ENCODE results near the gene MT2A. TPM values are rescaled to one million over a fixed set of nuclear protein-coding genes. Genes with fewer than 3 reads are reported as not detected.

Gene MT2A
- total and polyA plus RNA-seq, 10 of the 15 experiments (the other 5 are each of a cell fraction or from before 2014, with no cell fraction given): 7.3 to 271 (median 53.5) TPM

DNA sequence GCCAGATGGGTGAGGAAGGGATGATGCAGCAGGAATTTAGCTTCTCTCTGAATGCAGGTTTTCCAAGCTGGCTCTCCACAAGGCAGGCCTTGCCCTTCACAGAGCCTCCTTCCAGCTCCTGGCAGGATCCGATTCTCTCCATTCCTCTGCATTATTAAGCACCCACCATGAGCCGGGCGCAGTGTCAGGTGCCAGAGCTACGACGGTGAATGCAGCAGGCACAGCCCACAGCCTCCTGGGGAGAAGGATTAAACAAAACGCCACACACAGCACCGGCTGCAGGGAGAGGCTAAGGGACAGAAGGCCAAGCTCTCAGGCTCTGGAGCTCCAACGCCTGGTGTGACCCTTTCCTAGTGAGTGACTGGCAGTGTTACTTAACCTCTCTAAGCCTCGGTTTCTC lies 7.1 kb upstream of the MT2A start:
- Histone ChIP-seq H3K4me1 (ENCODE audit: control insufficient read depth, insufficient read depth, low read length) (no peaks in the 10 kb centered on the region), H3K27ac (ENCODE audit: control insufficient read depth, insufficient read depth) (no peak overlapping the region), H3K9me3 (replicated peaks; ENCODE audit: control insufficient read depth, insufficient read depth, low read length) (no peaks in the 10 kb centered on the region), H3K4me3 (no peak overlapping the region), H3K27me3 (replicated peaks in 1 of 2; ENCODE audit: control insufficient read depth in 2 of 2, insufficient read depth in 2 of 2, low read length in 1 of 2) (no peaks in the 10 kb centered on the region; a peak in 2 of 4 replicates), H3K79me2 (ENCODE audit: control insufficient read depth, insufficient read depth, low read length) (no peaks in the 10 kb centered on the region), H2AFZ (ENCODE audit: control insufficient read depth, low read depth, low read length) (no peak overlapping the region), H3K9ac (ENCODE audit: control insufficient read depth, insufficient read depth, low read length) (no peak overlapping the region), H3K4me2 (ENCODE audit: control insufficient read depth, insufficient read depth) (no peak overlapping the region), H4K20me1 (ENCODE audit: control insufficient read depth, insufficient read depth) (no peaks in the 10 kb centered on the region), H3K36me3 (ENCODE audit: control insufficient read depth in 2 of 2, insufficient read depth in 2 of 2, low read length in 1 of 2) (no peaks in the 10 kb centered on the region)
- ChIA-PET CTCF (interaction anchor here (0.7 to 2.8 kb wide), 20 partner anchors 8 to 528 kb away, joined by 3 to 31 read pairs (median 4); partner anchors contain the start of gene MT1E), SMC1A (ENCODE audit: uncharacterized antibody, unreplicated experiment) (interaction anchor here (0.9 to 2.8 kb wide), 7 partner anchors 9 to 100 kb away, joined by 3 to 14 read pairs (median 4); no protein-coding TSS in a partner anchor), POLR2A (no interaction called here), RAD21 (ENCODE audit: unreplicated experiment) (interaction anchor here (1.3 to 1.6 kb wide), 4 partner anchors 19 to 101 kb away, joined by 4 to 7 read pairs (median 6); no protein-coding TSS in a partner anchor)
- in situ Hi-C loops (cut with MboI): no loop called here
- FAIRE-seq: no peak
- no peak for DNase-seq (ENCODE audit: low read depth, low spot score)
- no TSS peak for BruUV-seq (replicated peaks)
- intact Hi-C loops (cut with micrococcal nuclease; ENCODE audit: unreplicated experiment): no loop called here
- ATAC-seq: no peak
- 38% methylated on average over 9 of the region's 9 CpGs for WGBS (ENCODE audit: insufficient coverage, insufficient replicate concordance, low lambda C conversion rate, missing lambda C conversion rate)
- TF ChIP-seq, protein P1, sequence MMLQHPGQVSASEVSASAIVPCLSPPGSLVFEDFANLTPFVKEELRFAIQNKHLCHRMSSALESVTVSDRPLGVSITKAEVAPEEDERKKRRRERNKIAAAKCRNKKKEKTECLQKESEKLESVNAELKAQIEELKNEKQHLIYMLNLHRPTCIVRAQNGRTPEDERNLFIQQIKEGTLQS (IDR thresholded peaks at IDR 0.05; ENCODE audit: borderline replicate concordance, extremely low read depth, low read depth, low read length): no peak
- TF ChIP-seq RELA (IDR thresholded peaks at IDR 0.05; ENCODE audit: borderline replicate concordance, partially characterized antibody) (no peak), DPF2 (IDR thresholded peaks at IDR 0.05) (no peak)
- TF ChIP-seq, protein P2, sequence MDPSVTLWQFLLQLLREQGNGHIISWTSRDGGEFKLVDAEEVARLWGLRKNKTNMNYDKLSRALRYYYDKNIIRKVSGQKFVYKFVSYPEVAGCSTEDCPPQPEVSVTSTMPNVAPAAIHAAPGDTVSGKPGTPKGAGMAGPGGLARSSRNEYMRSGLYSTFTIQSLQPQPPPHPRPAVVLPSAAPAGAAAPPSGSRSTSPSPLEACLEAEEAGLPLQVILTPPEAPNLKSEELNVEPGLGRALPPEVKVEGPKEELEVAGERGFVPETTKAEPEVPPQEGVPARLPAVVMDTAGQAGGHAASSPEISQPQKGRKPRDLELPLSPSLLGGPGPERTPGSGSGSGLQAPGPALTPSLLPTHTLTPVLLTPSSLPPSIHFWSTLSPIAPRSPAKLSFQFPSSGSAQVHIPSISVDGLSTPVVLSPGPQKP (IDR thresholded peaks at IDR 0.05; ENCODE audit: low read depth, low read length): no peak
- TF ChIP-seq, protein P3, sequence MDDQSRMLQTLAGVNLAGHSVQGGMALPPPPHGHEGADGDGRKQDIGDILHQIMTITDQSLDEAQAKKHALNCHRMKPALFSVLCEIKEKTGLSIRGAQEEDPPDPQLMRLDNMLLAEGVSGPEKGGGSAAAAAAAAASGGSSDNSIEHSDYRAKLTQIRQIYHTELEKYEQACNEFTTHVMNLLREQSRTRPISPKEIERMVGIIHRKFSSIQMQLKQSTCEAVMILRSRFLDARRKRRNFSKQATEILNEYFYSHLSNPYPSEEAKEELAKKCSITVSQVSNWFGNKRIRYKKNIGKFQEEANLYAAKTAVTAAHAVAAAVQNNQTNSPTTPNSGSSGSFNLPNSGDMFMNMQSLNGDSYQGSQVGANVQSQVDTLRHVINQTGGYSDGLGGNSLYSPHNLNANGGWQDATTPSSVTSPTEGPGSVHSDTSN (IDR thresholded peaks at IDR 0.05; ENCODE audit: insufficient replicate concordance, low read depth, low read length): no peak
- TF ChIP-seq, protein P4, sequence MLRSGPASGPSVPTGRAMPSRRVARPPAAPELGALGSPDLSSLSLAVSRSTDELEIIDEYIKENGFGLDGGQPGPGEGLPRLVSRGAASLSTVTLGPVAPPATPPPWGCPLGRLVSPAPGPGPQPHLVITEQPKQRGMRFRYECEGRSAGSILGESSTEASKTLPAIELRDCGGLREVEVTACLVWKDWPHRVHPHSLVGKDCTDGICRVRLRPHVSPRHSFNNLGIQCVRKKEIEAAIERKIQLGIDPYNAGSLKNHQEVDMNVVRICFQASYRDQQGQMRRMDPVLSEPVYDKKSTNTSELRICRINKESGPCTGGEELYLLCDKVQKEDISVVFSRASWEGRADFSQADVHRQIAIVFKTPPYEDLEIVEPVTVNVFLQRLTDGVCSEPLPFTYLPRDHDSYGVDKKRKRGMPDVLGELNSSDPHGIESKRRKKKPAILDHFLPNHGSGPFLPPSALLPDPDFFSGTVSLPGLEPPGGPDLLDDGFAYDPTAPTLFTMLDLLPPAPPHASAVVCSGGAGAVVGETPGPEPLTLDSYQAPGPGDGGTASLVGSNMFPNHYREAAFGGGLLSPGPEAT (IDR thresholded peaks at IDR 0.05; ENCODE audit: low read depth): no peak
- TF ChIP-seq, protein P5, sequence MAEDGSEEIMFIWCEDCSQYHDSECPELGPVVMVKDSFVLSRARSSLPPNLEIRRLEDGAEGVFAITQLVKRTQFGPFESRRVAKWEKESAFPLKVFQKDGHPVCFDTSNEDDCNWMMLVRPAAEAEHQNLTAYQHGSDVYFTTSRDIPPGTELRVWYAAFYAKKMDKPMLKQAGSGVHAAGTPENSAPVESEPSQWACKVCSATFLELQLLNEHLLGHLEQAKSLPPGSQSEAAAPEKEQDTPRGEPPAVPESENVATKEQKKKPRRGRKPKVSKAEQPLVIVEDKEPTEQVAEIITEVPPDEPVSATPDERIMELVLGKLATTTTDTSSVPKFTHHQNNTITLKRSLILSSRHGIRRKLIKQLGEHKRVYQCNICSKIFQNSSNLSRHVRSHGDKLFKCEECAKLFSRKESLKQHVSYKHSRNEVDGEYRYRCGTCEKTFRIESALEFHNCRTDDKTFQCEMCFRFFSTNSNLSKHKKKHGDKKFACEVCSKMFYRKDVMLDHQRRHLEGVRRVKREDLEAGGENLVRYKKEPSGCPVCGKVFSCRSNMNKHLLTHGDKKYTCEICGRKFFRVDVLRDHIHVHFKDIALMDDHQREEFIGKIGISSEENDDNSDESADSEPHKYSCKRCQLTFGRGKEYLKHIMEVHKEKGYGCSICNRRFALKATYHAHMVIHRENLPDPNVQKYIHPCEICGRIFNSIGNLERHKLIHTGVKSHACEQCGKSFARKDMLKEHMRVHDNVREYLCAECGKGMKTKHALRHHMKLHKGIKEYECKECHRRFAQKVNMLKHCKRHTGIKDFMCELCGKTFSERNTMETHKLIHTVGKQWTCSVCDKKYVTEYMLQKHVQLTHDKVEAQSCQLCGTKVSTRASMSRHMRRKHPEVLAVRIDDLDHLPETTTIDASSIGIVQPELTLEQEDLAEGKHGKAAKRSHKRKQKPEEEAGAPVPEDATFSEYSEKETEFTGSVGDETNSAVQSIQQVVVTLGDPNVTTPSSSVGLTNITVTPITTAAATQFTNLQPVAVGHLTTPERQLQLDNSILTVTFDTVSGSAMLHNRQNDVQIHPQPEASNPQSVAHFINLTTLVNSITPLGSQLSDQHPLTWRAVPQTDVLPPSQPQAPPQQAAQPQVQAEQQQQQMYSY (CRISPR knock-in tag; IDR thresholded peaks at IDR 0.05): no peak
- TF ChIP-seq, protein P6, sequence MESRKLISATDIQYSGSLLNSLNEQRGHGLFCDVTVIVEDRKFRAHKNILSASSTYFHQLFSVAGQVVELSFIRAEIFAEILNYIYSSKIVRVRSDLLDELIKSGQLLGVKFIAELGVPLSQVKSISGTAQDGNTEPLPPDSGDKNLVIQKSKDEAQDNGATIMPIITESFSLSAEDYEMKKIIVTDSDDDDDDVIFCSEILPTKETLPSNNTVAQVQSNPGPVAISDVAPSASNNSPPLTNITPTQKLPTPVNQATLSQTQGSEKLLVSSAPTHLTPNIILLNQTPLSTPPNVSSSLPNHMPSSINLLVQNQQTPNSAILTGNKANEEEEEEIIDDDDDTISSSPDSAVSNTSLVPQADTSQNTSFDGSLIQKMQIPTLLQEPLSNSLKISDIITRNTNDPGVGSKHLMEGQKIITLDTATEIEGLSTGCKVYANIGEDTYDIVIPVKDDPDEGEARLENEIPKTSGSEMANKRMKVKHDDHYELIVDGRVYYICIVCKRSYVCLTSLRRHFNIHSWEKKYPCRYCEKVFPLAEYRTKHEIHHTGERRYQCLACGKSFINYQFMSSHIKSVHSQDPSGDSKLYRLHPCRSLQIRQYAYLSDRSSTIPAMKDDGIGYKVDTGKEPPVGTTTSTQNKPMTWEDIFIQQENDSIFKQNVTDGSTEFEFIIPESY (IDR thresholded peaks at IDR 0.05): no peak

Measured in GM12878 (cell line).